Measurements from ENCODE around the gene LMBRD1. TPM values are rescaled to one million over a fixed set of nuclear protein-coding genes. Genes with fewer than 3 reads are reported as not detected.
"Not testable (repeated sequence)": the region's sequence is repeated elsewhere in the genome, so short reads cannot be mapped to it uniquely, and the experiment has no call there.

The LMBRD1 gene
- total and polyA plus RNA-seq, 7 donors: 21.6 to 73.8 (median 37.6) TPM

DNA sequence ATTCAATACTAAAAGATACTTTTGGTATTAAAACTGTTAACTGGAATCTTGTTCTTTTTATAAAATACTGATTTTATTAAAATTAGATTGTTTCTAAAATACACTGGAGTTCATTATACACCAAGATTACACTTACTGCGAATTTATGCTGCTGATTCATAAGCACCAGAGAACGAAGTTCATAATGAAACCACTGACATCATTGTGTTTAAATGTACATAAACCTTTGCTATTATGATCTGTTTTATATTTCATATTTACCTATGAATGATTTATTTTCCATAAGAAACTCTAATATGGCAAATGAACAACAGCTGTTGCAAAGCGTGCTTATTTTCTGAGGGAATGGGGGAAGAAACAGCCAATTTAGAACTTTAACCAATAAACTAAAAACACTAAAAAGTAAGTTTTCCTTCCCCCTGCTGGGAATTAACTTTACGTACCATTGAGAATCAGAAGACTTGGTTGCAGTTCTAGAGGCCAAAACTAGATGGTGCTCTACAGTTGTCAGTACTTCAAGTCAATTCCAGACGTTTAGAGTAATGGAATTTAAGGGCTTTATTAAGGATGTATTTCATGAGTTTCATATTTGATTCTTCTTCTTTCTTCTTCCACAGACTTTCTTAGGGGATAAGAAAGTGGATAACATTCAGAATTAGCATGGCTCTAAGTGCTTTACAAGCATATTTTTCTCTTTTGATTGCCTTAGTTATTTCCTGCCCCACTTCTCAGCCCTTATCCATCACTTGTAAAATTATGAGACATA is 38.8 kb upstream of the LMBRD1 start:
- TF ChIP-seq EP300 (IDR thresholded peaks at IDR 0.05): no peak
- no peak for TF ChIP-seq POLR2A (IDR thresholded peaks at IDR 0.05)
- TF ChIP-seq, protein P1, sequence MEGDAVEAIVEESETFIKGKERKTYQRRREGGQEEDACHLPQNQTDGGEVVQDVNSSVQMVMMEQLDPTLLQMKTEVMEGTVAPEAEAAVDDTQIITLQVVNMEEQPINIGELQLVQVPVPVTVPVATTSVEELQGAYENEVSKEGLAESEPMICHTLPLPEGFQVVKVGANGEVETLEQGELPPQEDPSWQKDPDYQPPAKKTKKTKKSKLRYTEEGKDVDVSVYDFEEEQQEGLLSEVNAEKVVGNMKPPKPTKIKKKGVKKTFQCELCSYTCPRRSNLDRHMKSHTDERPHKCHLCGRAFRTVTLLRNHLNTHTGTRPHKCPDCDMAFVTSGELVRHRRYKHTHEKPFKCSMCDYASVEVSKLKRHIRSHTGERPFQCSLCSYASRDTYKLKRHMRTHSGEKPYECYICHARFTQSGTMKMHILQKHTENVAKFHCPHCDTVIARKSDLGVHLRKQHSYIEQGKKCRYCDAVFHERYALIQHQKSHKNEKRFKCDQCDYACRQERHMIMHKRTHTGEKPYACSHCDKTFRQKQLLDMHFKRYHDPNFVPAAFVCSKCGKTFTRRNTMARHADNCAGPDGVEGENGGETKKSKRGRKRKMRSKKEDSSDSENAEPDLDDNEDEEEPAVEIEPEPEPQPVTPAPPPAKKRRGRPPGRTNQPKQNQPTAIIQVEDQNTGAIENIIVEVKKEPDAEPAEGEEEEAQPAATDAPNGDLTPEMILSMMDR (IDR thresholded peaks at IDR 0.05): peak; percentile 23 to 73 (median 46)
- TF ChIP-seq POLR2AphosphoS5 (IDR thresholded peaks at IDR 0.05): no peak
- Histone ChIP-seq H3K9me3 (no peaks in the 10 kb centered on the region), H3K4me1 (no peaks in the 10 kb centered on the region), H3K4me3 (no peak overlapping the region), H3K36me3 (no peaks in the 10 kb centered on the region), H3K27ac (no peak overlapping the region), H3K27me3 (no peaks in the 10 kb centered on the region)
- no peak for DNase-seq
- intact Hi-C loops (cut with DNase I): loop anchor here (5.0 kb wide), 1 partner anchor 272 kb away; no protein-coding TSS in a partner anchor
- 2 to 10% methylated on average over 5 of the region's 5 CpGs for WGBS, 2 donors

- intact Hi-C loops (cut with DNase I): no loop called here
- no peaks in the 10 kb centered on the region for H3K36me3 ChIP-seq
- no peak for DNase-seq
- no peaks in the 10 kb centered on the region for H3K27me3 ChIP-seq
- no peaks in the 10 kb centered on the region for H3K9me3 ChIP-seq
- no peak overlapping the region for H3K27ac ChIP-seq
- H3K4me1 ChIP-seq: peaks cover 0 to 1% (median 0%) of the 10 kb centered on the region in 4 donors
- H3K4me3 ChIP-seq: no peak overlapping the region
- TF ChIP-seq EP300 (IDR thresholded peaks at IDR 0.05) (no peak), POLR2AphosphoS5 (IDR thresholded peaks at IDR 0.05) (no peak), POLR2A (IDR thresholded peaks at IDR 0.05) (no peak)
- TF ChIP-seq, protein P1 (IDR thresholded peaks at IDR 0.05): no peak
These were observed 35.7 kb upstream of the LMBRD1 start for GRCh38 chr6:69832558-69832957.

DNA sequence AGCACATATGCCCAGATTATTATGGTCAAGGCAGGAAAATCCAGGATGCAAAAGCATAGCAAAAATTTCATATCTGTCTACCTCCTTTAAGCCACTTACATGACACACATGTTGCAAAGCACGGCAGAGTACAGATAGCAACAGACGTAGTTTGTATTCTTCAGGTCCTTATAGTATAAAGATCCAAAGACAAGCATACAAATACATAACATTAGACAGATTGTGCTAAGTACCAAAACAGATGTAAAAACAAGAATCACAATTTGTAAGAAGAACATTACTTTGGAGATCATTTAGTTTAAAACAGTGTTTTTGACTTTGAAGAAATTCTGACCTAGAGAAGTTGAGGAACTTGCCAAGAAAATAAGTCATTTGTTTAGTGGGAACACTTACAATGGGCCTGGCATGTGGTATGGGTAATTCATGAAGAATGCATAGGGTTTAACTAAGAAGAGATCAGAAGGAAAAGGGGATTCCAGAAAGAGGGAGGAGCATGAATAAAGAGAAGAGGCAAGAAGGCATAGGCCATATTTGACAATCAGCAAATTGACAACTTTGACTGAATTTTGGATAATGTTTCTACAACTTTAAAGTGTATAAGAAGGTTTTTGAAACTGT is 30.6 kb upstream of the LMBRD1 start:
- TF ChIP-seq, protein P1 (IDR thresholded peaks at IDR 0.05): no peak
- TF ChIP-seq EP300 (IDR thresholded peaks at IDR 0.05): no peak
- TF ChIP-seq POLR2AphosphoS5 (IDR thresholded peaks at IDR 0.05): no peak
- TF ChIP-seq POLR2A (IDR thresholded peaks at IDR 0.05): no peak
- Histone ChIP-seq H3K27me3 (no peaks in the 10 kb centered on the region), H3K27ac (no peak overlapping the region), H3K4me1 (peaks cover 0 to 4% (median 0%) of the 10 kb centered on the region in 4 donors), H3K4me3 (no peak overlapping the region), H3K9me3 (no peaks in the 10 kb centered on the region), H3K36me3 (no peaks in the 10 kb centered on the region)
- 38 to 68% methylated on average over 2 of the region's 2 CpGs for WGBS, 2 donors
- DNase-seq: no peak
- intact Hi-C loops (cut with DNase I): no loop called here

GRCh38 chr6:69825904-69826303 is 29.1 kb upstream of the LMBRD1 start:
- WGBS, 2 donors: 91 to 92% methylated on average over 1 of the region's 1 CpG
- Histone ChIP-seq H3K36me3 (no peaks in the 10 kb centered on the region), H3K27me3 (no peaks in the 10 kb centered on the region), H3K4me1 (peaks cover 0 to 4% (median 0%) of the 10 kb centered on the region in 4 donors), H3K9me3 (no peaks in the 10 kb centered on the region), H3K4me3 (no peak overlapping the region), H3K27ac (no peak overlapping the region)
- intact Hi-C loops (cut with DNase I): no loop called here
- DNase-seq: no peak
- TF ChIP-seq POLR2AphosphoS5 (IDR thresholded peaks at IDR 0.05) (no peak), EP300 (IDR thresholded peaks at IDR 0.05) (no peak), POLR2A (IDR thresholded peaks at IDR 0.05) (no peak)
- TF ChIP-seq, protein P1 (IDR thresholded peaks at IDR 0.05): no peak

DNA sequence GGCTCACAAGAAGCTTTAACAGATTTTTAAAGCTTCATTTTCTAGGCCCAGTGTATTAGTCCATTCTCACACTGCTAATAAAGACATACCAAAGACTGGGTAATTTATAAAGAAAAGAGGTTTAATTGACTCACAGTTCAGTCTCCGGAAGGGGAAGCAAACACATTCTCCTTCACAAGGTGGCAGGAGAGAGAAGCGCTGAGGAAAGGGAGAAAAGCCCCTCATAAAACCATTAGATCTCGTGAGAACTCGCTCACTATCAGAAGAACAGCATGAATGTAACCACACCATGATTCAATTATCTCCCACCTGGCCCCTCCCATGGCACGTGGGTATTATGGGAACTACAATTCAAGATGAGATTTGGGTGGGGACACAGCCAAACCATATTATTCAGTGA is 27.5 kb upstream of the LMBRD1 start:
- H3K27me3 ChIP-seq; H3K36me3 ChIP-seq; DNase-seq; H3K27ac ChIP-seq; intact Hi-C loops (cut with DNase I); H3K4me3 ChIP-seq; H3K9me3 ChIP-seq; H3K4me1 ChIP-seq: not testable (repeated sequence)
- WGBS, 2 donors: 65 to 84% methylated on average over 5 of the region's 5 CpGs
